Glutamatergic neuron (in vitro differentiated cells): Measurements from ENCODE around the gene NCF2. TPM values are rescaled to one million over a fixed set of nuclear protein-coding genes. Genes with fewer than 3 reads are reported as not detected.
A peak's percentile ranks its signal among the peaks of the same experiment; 100 is the strongest.
"Not testable (repeated sequence)": the region's sequence is repeated elsewhere in the genome, so short reads cannot be mapped to it uniquely, and the experiment has no call there.

Experiments used
- DNase-seq: peaks from one replicate; pipeline ENCODE4 v3.0.0; 2022
- H3K27ac Mint-ChIP-seq: one replicate; pipeline ENCODE4 v1.8.0; 2020; ENCODE audit warnings: mild to moderate bottlenecking, mixed read lengths, inconsistent platforms; ENCODE audit not compliant: unreplicated experiment
- H3K27me3 Mint-ChIP-seq: one replicate; pipeline ENCODE4 v1.8.0; 2020; ENCODE audit warnings: mild to moderate bottlenecking, moderate library complexity, mixed read lengths, inconsistent platforms; ENCODE audit not compliant: unreplicated experiment
- H3K36me3 Mint-ChIP-seq: one replicate; pipeline ENCODE4 v1.8.0; 2020; ENCODE audit warnings: mild to moderate bottlenecking, mixed read lengths, inconsistent platforms; ENCODE audit not compliant: unreplicated experiment
- H3K4me1 Mint-ChIP-seq: one replicate; pipeline ENCODE4 v1.8.0; 2020; ENCODE audit warnings: mild to moderate bottlenecking, low read depth, mixed read lengths, inconsistent platforms; ENCODE audit not compliant: unreplicated experiment
- H3K4me3 Mint-ChIP-seq: one replicate; pipeline ENCODE4 v1.8.0; 2020; ENCODE audit warnings: mild to moderate bottlenecking, mixed read lengths, inconsistent platforms; ENCODE audit not compliant: unreplicated experiment
- H3K9me3 Mint-ChIP-seq: one replicate; pipeline ENCODE4 v1.8.0; 2020; ENCODE audit warnings: mild to moderate bottlenecking, moderate library complexity, mixed read lengths, inconsistent platforms; ENCODE audit not compliant: unreplicated experiment
- CTCF ChIP-seq: fragments of 200-600 bp; sonication (generic); IDR thresholded peaks from one replicate; pipeline ENCODE4 v1.5.0; 2021; ENCODE audit not compliant: partially characterized antibody, unreplicated experiment
- total RNA-seq: library from RNA; stranded (reverse); fragmentation: NEBNext Ultra II Directional; extraction: Animal tissue kit (Norgen Biotek cat#: 25700); gene quantifications from one replicate; pipeline ENCODE4 v1.2.1, GENCODE V29; 2021; ENCODE audit not compliant: unreplicated experiment

The NCF2 gene
- total RNA-seq, 1 donor from 2014 or later = not detected

DNA sequence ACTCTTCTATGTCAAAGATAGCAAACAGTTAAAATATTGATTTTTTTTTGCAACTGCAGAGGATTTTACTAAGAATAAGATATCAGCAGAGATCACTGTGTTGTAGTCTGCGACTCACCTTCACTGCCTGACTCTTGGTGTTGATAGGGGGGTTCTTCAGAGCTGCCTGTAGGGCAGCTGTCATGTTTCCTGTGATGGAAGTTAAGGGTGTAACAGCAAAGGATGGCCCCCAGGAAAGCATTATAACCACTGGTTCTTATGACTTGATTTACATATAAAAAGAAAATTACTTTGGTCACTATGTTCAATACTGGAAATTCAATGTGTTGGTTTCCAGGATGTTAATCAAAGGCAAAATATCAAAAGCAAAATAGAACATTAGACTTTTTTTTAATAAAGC lies 42.7 kb upstream of the NCF2 start:
- no peak for TF ChIP-seq CTCF
- Mint-ChIP-seq H3K27ac (no peak overlapping the region), H3K36me3 (no peaks in the 10 kb centered on the region), H3K27me3 (peaks cover 2% of the 10 kb centered on the region), H3K4me1 (peaks cover 25% of the 10 kb centered on the region), H3K9me3 (peaks cover 6% of the 10 kb centered on the region), H3K4me3 (peak overlapping the region; percentile 98)
- no peak for DNase-seq

- TF ChIP-seq CTCF = no peak
- Mint-ChIP-seq H3K36me3 (no peaks in the 10 kb centered on the region), H3K4me3 (no peak overlapping the region), H3K27me3 (peaks cover 2% of the 10 kb centered on the region), H3K27ac (no peak overlapping the region), H3K9me3 (peaks cover 6% of the 10 kb centered on the region), H3K4me1 (peaks cover 24% of the 10 kb centered on the region)
- no peak for DNase-seq
These were observed 41.9 kb upstream of the NCF2 start for GRCh38 chr1:183632114-183632513.

GRCh38 chr1:183630748-183631147 lies 40.5 kb upstream of the NCF2 start:
- no peak overlapping the region for H3K27ac Mint-ChIP-seq
- DNase-seq = no peak
- no peak for TF ChIP-seq CTCF
- peaks cover 2% of the 10 kb centered on the region for H3K27me3 Mint-ChIP-seq
- no peaks in the 10 kb centered on the region for H3K36me3 Mint-ChIP-seq
- peak overlapping the region; percentile 0 for H3K4me3 Mint-ChIP-seq
- H3K4me1 Mint-ChIP-seq = peaks cover 18% of the 10 kb centered on the region
- H3K9me3 Mint-ChIP-seq = peaks cover 2% of the 10 kb centered on the region

DNA sequence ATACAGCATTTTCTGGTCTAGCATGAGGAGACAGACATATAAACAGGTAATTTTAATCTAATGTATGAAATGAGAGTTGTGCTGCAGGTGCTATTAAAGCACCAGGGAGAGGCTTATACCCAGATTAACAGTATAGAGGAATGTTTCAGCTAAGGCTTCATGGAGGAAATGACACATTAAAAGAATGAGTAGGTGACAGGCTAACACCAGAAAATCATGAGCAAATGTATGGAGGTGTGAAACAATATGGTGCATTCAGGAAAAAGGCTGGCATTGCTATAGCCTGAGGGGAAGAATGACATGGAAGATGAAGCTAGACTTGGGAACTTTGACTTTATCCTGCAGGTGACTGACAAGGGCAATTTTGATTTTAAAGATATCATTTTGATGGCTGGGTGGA lies 38.3 kb upstream of the NCF2 start:
- Mint-ChIP-seq H3K27ac (no peak overlapping the region), H3K9me3 (no peaks in the 10 kb centered on the region), H3K4me1 (peaks cover 14% of the 10 kb centered on the region), H3K27me3 (no peaks in the 10 kb centered on the region), H3K36me3 (no peaks in the 10 kb centered on the region), H3K4me3 (no peak overlapping the region)
- no peak for DNase-seq
- TF ChIP-seq CTCF = no peak

- not testable (repeated sequence) for H3K9me3 Mint-ChIP-seq, DNase-seq, H3K27ac Mint-ChIP-seq, H3K36me3 Mint-ChIP-seq, H3K4me1 Mint-ChIP-seq, H3K4me3 Mint-ChIP-seq, H3K27me3 Mint-ChIP-seq
These were observed 36.0 kb upstream of the NCF2 start for GRCh38 chr1:183626236-183626635.
